HL-60 (cell line): ENCODE data around the gene MCEMP1.

Experiments
- DNase-seq, 2 experiments: peaks; one replicate each; pipeline ENCODE4 v3.0.0-alpha.2; 2010 to 2020; ENCODE audit warnings: low read depth in 1 of 2, low spot score in 1 of 2
- H3K27ac ChIP-seq: fragments of 250-450 bp; sonication (Bioruptor Pico); replicated peaks from 2 replicates; pipeline ENCODE4 v1.5.1; 2020; ENCODE audit warnings: mild to moderate bottlenecking, moderate library complexity
- H3K27me3 ChIP-seq: fragments of 250-450 bp; sonication (Bioruptor Pico); 2 replicates; pipeline ENCODE4 v1.5.1; 2021; ENCODE audit warnings: mild to moderate bottlenecking, moderate library complexity; ENCODE audit not compliant: insufficient read depth, poor library complexity, severe bottlenecking
- H3K4me3 ChIP-seq: replicated peaks from 2 replicates; pipeline ENCODE4 v1.5.1; 2011; ENCODE audit warnings: mild to moderate bottlenecking, control low read depth, low read length; ENCODE audit not compliant: insufficient read depth
- GABPA ChIP-seq: IDR thresholded peaks from 2 replicates; pipeline ENCODE4 v1.6.1; 2012; ENCODE audit warnings: low read depth
- POLR2AphosphoS5 ChIP-seq: IDR thresholded peaks from 2 replicates; pipeline ENCODE4 v1.6.1; 2012; ENCODE audit warnings: low read depth
- SPI1 ChIP-seq: IDR thresholded peaks from 2 replicates; pipeline ENCODE4 v1.6.1; 2012; ENCODE audit warnings: low read depth, mild to moderate bottlenecking, borderline replicate concordance
- TF ChIP-seq, protein P1 (sequence below): IDR thresholded peaks from 2 replicates; pipeline ENCODE4 v1.6.1; 2012; ENCODE audit warnings: low read depth; ENCODE audit not compliant: insufficient replicate concordance
- TF ChIP-seq, protein P2 (sequence below): IDR thresholded peaks from one replicate; pipeline ENCODE4 v1.5.1; 2011; ENCODE audit warnings: low read length, control low read depth, inconsistent platforms; ENCODE audit not compliant: insufficient read depth

The MCEMP1 gene

DNA sequence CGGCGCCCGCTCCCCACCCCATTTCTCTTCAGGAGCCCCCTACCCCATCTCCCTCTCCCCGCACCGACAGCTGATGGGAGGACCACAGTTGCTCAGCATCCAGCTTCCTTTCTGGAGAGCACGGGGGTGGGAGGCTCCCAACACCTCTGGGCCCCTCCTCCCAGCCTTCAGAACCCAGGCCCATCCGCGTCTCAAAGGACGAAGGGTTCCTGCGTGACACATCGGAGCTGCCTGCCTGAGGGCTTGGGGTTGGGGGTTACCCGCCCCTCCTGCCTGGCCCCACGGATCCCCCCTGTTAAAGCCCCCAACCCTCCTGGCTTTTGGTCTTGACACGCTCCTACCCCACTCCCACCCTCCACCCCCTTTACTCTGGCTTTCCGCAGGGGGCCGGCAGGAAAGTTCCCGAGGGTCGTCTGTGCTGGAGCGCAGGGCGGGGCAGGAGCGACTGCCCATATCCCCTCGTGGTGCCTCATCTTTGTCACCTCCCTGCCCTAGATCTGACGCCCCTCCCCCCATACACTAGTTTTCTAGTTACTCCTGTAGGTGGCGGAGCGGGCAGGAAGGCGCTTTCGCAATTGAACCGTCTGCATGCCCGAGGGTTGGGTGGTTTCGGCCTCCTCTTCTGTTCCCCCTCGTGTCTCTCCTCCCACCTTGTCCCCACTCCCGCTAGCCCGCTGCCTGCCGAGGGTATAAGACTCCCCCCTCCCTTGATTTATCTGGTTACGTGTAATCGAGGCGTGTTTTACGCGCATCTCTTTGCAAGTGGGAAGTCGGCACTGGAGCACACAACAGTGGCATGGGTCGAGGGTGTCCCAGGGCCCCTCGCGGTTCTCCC, 4.7 kb downstream of the MCEMP1 start:
- TF ChIP-seq GABPA: no peak; the same call in 1 of the 2 replicates
- TF ChIP-seq, protein P1, sequence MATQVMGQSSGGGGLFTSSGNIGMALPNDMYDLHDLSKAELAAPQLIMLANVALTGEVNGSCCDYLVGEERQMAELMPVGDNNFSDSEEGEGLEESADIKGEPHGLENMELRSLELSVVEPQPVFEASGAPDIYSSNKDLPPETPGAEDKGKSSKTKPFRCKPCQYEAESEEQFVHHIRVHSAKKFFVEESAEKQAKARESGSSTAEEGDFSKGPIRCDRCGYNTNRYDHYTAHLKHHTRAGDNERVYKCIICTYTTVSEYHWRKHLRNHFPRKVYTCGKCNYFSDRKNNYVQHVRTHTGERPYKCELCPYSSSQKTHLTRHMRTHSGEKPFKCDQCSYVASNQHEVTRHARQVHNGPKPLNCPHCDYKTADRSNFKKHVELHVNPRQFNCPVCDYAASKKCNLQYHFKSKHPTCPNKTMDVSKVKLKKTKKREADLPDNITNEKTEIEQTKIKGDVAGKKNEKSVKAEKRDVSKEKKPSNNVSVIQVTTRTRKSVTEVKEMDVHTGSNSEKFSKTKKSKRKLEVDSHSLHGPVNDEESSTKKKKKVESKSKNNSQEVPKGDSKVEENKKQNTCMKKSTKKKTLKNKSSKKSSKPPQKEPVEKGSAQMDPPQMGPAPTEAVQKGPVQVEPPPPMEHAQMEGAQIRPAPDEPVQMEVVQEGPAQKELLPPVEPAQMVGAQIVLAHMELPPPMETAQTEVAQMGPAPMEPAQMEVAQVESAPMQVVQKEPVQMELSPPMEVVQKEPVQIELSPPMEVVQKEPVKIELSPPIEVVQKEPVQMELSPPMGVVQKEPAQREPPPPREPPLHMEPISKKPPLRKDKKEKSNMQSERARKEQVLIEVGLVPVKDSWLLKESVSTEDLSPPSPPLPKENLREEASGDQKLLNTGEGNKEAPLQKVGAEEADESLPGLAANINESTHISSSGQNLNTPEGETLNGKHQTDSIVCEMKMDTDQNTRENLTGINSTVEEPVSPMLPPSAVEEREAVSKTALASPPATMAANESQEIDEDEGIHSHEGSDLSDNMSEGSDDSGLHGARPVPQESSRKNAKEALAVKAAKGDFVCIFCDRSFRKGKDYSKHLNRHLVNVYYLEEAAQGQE: peak; percentile 15
- no peak; the same call in 1 of the 2 replicates for TF ChIP-seq SPI1
- TF ChIP-seq POLR2AphosphoS5: peak; percentile 68
- TF ChIP-seq, protein P2, sequence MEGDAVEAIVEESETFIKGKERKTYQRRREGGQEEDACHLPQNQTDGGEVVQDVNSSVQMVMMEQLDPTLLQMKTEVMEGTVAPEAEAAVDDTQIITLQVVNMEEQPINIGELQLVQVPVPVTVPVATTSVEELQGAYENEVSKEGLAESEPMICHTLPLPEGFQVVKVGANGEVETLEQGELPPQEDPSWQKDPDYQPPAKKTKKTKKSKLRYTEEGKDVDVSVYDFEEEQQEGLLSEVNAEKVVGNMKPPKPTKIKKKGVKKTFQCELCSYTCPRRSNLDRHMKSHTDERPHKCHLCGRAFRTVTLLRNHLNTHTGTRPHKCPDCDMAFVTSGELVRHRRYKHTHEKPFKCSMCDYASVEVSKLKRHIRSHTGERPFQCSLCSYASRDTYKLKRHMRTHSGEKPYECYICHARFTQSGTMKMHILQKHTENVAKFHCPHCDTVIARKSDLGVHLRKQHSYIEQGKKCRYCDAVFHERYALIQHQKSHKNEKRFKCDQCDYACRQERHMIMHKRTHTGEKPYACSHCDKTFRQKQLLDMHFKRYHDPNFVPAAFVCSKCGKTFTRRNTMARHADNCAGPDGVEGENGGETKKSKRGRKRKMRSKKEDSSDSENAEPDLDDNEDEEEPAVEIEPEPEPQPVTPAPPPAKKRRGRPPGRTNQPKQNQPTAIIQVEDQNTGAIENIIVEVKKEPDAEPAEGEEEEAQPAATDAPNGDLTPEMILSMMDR: peak; percentile 22
- H3K27me3 ChIP-seq: no peaks in the 10 kb centered on the region
- H3K4me3 ChIP-seq: peak overlapping the region; percentile 95
- peak overlapping the region; percentile 95 for H3K27ac ChIP-seq
- peak; percentile 99 to 100 for DNase-seq

DNA sequence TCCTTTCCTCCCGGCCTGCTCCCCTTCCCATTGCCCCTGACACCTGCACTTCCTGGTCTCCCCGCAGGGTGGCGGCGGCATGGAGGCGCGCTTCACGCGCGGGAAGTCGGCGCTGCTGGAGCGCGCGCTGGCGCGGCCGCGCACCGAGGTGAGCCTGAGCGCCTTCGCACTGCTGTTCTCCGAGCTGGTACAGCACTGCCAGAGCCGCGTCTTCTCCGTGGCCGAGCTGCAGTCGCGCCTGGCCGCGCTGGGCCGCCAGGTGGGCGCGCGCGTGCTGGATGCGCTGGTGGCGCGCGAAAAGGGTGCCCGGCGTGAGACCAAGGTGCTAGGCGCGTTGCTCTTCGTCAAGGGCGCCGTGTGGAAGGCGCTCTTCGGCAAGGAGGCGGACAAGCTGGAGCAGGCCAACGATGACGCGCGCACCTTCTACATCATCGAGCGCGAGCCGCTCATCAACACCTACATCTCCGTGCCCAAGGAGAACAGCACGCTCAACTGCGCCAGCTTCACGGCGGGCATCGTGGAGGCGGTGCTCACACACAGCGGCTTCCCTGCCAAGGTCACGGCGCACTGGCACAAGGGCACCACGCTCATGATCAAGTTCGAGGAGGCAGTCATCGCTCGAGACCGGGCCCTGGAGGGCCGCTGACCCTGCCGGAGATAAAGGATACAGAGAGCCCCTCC, 5.4 kb downstream of the MCEMP1 start:
- no peaks in the 10 kb centered on the region for H3K27me3 ChIP-seq
- peak overlapping the region; percentile 95 for H3K4me3 ChIP-seq
- TF ChIP-seq, protein P2: peak; percentile 38
- TF ChIP-seq, protein P1: no peak
- peak overlapping the region; percentile 95 for H3K27ac ChIP-seq
- no peak for DNase-seq

DNA sequence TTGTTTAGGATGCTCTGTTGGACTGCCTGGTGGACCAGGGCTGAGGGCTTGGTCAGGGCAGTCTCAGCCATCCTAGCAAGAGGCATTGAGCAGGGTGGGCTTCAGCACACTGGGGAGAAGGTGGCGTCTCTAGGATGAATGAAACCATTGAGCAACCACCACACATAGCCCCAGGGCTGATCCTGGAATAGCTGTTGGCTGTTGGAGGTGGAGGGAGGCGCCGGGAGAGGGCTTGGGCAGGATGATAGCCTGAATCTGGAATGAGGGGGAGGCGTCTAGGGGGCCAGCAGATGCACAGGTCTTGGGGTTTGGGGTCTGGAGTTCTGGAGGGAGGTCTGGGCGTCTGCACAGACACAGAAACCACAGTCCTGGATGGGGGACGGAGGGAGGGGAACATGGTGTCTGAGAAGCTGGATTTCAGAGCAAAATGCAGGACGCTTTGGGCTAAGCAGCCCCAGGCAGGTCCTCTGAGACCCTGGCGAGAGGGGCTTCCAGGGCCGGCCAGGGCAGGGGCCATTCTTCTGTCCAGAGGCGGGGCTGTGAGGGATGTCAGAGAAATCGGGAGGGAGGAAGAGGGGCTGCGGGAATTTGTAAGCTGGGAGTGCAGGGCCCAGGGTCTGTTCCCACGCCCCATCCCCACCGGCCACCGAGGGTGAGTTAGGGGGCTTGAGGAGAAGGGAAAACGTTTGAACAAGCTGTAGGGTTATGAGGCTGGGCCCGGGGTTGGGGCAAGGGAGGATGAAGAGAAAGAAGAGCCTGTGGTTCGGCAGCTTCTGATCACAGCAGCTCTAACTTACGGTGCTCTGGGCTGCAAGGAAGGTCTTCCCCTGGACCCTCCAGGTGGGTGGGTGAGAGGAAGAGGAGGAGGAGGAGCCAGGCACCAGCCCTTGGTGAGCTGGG, 8.9 kb downstream of the MCEMP1 start:
- DNase-seq: no peak
- Histone ChIP-seq H3K4me3 (no peak overlapping the region), H3K27ac (no peak overlapping the region)

DNA sequence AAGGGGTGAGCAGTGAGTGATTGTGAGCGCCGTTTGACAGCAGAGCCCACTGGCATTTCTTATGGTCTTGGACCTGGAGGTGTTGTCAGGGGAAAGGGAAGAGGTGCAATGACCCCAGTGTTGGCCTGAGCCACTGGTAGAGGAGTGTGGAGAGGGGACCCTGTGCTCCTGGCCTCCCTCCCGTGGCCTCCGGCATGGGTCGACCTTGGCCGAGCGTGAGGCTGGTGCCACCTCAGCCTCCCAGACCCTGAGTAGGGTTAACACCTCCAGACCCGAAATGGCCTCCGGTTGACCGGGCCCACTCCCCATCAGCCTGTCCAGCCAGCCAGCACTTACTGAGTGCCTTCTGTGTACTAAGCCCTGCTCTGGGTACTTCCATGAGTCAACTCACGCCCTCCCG, 10.3 kb downstream of the MCEMP1 start:
- H3K27ac ChIP-seq: no peak overlapping the region
- H3K27me3 ChIP-seq: no peaks in the 10 kb centered on the region
- TF ChIP-seq SPI1 (no peak), GABPA (no peak), POLR2AphosphoS5 (no peak)
- TF ChIP-seq, protein P2: no peak
- TF ChIP-seq, protein P1: no peak
- no peak for DNase-seq
- no peak overlapping the region for H3K4me3 ChIP-seq

More for the DNA sequence above, 8.9 kb downstream of the MCEMP1 start:
- no peaks in the 10 kb centered on the region for H3K27me3 ChIP-seq
- no peak for TF ChIP-seq GABPA
- TF ChIP-seq POLR2AphosphoS5: peak; percentile 58; the same call in 1 of the 2 replicates
